ENCODE results near the gene MTA3.

DNA sequence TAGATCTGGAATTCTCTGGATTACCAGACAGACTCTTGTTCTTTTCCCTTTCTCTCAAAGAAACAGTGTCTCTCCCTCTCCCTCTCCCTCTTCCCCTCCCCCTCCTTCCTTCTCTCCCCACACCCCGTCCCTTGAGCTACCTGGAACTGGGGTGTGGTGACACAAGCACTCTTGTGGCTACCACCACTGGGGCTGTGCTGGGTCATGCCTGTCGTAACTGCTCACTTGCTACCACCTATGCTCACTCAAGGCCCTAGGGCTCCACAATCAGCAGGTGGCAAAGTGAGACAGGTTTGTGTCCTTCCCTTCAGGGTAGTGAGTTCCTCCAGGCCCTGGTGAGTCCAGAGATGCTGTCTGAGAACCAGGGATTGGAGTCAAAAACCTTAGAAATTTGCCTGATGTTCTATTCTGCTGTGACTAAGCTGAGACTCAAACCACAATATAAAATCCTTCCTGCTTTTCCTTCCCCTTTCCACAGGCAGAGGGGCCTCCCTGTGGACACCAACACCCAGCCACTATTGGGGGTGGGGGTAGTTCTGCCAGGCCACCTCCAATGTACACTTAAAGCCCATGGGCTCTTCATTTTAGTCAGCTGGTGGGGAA lies 124.7 kb downstream of the MTA3 start:
- TF ChIP-seq EZH2 (IDR thresholded peaks at IDR 0.05; ENCODE audit: borderline replicate concordance, low read length) = no peak
- TF ChIP-seq, protein P1, sequence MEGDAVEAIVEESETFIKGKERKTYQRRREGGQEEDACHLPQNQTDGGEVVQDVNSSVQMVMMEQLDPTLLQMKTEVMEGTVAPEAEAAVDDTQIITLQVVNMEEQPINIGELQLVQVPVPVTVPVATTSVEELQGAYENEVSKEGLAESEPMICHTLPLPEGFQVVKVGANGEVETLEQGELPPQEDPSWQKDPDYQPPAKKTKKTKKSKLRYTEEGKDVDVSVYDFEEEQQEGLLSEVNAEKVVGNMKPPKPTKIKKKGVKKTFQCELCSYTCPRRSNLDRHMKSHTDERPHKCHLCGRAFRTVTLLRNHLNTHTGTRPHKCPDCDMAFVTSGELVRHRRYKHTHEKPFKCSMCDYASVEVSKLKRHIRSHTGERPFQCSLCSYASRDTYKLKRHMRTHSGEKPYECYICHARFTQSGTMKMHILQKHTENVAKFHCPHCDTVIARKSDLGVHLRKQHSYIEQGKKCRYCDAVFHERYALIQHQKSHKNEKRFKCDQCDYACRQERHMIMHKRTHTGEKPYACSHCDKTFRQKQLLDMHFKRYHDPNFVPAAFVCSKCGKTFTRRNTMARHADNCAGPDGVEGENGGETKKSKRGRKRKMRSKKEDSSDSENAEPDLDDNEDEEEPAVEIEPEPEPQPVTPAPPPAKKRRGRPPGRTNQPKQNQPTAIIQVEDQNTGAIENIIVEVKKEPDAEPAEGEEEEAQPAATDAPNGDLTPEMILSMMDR (IDR thresholded peaks at IDR 0.05; ENCODE audit: low read length) = no peak

All from OCI-LY1 (cell line).